HepG2 (cell line): ENCODE results near the gene IL22RA1. TPM values are rescaled to one million over a fixed set of nuclear protein-coding genes. Genes with fewer than 3 reads are reported as not detected.

Source experiments
- ELF3 ChIP-seq: IDR thresholded peaks from 2 replicates; pipeline ENCODE4 v1.6.1; 2016; ENCODE audit warnings: missing genetic modification reagents, missing compliant biosample characterization
- FUBP1 ChIP-seq: sonication (generic); formaldehyde crosslinking; IDR thresholded peaks from 2 replicates; pipeline ENCODE4 v1.5.1; 2020; ENCODE audit warnings: missing genetic modification reagents, mild to moderate bottlenecking, borderline replicate concordance
- GATAD2A ChIP-seq: IDR thresholded peaks from 2 replicates; pipeline ENCODE4 v1.6.1; 2016
- MEIS2 ChIP-seq: sonication (generic); formaldehyde crosslinking; IDR thresholded peaks from 2 replicates; pipeline ENCODE4 v1.9.0; 2021; ENCODE audit warnings: mild to moderate bottlenecking, missing genetic modification reagents
- TEAD3 ChIP-seq: optimal IDR thresholded peaks from 2 replicates; pipeline ENCODE3; 2016; ENCODE audit warnings: borderline replicate concordance
- THRA ChIP-seq: sonication (generic); formaldehyde crosslinking; IDR thresholded peaks from 2 replicates; pipeline ENCODE4 v1.4.0; 2020; ENCODE audit warnings: missing genetic modification reagents, borderline replicate concordance
- ZNF646 ChIP-seq: sonication (generic); formaldehyde crosslinking; IDR thresholded peaks from 2 replicates; pipeline ENCODE4 v1.9.0; 2021; ENCODE audit warnings: mild to moderate bottlenecking, missing genetic modification reagents
- polyA plus RNA-seq, 8 experiments: library from polyadenylated mRNA; depleted of rRNA in 3 of 8; stranded (reverse) in 7 of 8; unstranded in 1 of 8; fragments of >200 nt; fragmentation: Illumina TruSeq in 4 of 8; extraction: Trizol in 4 of 8; gene quantifications; 2 replicates each; pipeline versions ENCODE4 v1.2.1 to v1.2.3, GENCODE V29; 2011 to 2016; ENCODE audit warnings: low read depth in 4 of 8, missing spikeins in 1 of 8, mixed read lengths in 1 of 8; ENCODE audit not compliant: insufficient read depth in 1 of 8
- total RNA-seq, 5 experiments: library from RNA; depleted of rRNA; stranded (reverse); fragments of >200 nt; fragmentation: Illumina TruSeq; extraction: Trizol; gene quantifications; 2 replicates each; pipeline ENCODE4 v1.2.3, GENCODE V29; 2016; ENCODE audit warnings: low read depth in 1 of 5

The IL22RA1 gene
- total and polyA plus RNA-seq, 2 of the 13 experiments (the other 11 are each of a cell fraction or from before 2014, with no cell fraction given) = 4.4 to 10.2 TPM

GRCh38 chr1:24117722-24118409 is 25.1 kb downstream of the IL22RA1 start (continued):
- TF ChIP-seq MEIS2 (CRISPR knock-in tag) = peak; percentile 31; the same call in 1 of the 2 replicates
- TF ChIP-seq GATAD2A (CRISPR knock-in tag) = peak; percentile 17; the same call in 1 of the 2 replicates
- 0 out of 2 replicates have a peak, but pooled peaks have one; percentile 15 for TF ChIP-seq ELF3 (CRISPR knock-in tag)
- 0 out of 2 replicates have a peak, but pooled peaks have one; percentile 4 for TF ChIP-seq THRA (CRISPR knock-in tag)
- peak; percentile 36 for TF ChIP-seq TEAD3
- TF ChIP-seq FUBP1 (CRISPR knock-in tag) = no peak
- TF ChIP-seq ZNF646 (CRISPR knock-in tag) = no peak
